Activated gamma-delta T cell treated with anti-CD3 and anti-CD28 coated beads, Interleukin-2, amount 50 U/mL, for 16 hours (primary cell): ENCODE measurements around the gene LYSMD3.

ENCODE experiments used
- DNase-seq: peaks from one replicate; pipeline ENCODE4 v3.0.0-alpha.2; 2020; ENCODE audit warnings: low read depth

LYSMD3 gene

GRCh38 chr5:90547072-90547536, 17.7 kb upstream of the LYSMD3 start:
- DNase-seq: no peak

GRCh38 chr5:90546216-90546837, 16.9 kb upstream of the LYSMD3 start:
- no peak for DNase-seq

DNA sequence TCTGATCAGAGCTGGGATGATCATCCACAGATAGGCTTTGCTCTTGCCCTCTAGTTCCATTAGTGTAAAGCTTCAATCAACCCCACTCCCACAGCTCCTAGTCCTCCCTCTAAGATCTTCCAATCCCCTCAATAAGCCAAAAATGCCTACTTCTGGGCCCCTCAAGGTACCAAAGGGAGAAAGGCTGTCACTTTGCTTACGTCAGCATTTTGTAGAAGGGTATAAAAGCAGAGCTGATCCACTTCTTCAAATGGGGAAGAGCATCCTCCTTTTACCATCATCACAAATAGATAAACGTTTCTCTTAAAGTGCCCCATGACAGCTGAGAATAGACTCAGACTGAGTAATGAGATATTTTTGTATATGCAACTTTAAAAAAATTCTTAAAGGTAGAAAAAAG, 16.1 kb upstream of the LYSMD3 start:
- no peak for DNase-seq

DNA sequence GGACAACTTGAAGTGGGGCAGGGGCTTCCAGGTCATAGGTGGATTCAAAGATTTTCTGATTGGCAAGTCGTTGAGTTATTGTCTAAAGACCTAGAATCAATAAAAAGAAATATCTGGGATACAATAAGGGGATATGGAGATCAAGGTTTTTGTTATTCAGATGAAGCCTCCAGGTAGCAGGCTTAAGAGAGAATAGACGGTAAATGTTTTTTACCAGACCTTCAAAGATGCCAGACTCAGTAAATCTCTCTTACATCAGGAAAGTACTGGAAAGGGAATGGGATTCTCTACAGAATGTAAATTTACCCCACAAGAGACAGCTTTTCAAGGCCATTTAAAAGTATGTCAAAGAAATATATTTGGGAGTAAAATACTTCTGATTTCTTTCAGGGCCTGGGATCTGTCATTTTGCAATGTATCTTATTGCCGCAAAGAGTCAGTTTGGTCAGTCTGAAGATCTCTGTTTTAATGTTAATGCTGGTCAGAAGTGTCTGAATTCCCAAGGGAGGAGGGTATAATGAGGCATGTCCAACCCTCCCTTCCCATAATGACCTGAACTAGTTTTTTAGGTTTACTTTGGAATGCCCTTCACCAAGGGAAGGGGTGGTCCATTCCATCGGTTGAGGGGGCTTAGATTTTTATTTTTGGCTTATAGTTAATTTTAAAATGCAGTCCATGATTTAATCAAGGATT, 13.6 kb upstream of the LYSMD3 start:
- no peak for DNase-seq

DNA sequence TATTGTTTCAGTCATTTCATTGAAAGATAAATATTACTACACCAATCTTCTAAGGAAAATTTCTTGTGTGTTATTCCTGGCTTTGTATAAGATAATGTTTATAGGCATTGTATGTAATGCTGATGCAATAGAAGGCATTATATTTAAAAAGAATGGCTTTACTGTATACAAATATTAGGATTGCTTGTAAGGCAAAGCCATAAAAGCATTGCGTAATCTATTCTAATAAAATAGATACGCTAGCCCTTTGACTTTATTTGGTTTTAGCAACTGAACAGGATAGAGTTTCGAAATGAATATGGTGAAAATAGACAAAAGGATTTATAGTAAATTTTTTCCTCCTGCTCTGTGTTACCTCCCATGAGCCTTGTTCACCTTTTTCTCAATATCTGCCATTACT, 5.5 kb upstream of the LYSMD3 start:
- no peak for DNase-seq

DNA sequence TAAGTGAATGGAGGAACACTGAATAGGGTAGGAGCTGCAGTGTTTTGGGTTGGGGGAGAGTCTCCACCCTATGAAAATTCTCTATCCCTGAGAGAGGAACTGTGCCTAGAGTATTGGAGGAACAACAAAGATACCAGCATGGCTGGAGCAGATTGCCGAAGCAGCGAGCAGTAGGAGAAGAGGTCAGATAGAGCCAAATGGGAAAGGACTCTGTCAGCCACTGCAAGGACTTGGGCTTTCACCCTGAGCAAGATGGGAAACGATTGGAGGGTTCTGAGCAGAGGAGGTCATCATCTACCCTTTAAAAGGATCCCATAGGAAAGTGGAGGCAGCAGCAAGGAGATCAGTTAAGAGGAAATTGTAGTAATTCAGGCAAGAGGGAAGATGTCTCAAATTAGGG, 4.4 kb upstream of the LYSMD3 start:
- no peak for DNase-seq

DNA sequence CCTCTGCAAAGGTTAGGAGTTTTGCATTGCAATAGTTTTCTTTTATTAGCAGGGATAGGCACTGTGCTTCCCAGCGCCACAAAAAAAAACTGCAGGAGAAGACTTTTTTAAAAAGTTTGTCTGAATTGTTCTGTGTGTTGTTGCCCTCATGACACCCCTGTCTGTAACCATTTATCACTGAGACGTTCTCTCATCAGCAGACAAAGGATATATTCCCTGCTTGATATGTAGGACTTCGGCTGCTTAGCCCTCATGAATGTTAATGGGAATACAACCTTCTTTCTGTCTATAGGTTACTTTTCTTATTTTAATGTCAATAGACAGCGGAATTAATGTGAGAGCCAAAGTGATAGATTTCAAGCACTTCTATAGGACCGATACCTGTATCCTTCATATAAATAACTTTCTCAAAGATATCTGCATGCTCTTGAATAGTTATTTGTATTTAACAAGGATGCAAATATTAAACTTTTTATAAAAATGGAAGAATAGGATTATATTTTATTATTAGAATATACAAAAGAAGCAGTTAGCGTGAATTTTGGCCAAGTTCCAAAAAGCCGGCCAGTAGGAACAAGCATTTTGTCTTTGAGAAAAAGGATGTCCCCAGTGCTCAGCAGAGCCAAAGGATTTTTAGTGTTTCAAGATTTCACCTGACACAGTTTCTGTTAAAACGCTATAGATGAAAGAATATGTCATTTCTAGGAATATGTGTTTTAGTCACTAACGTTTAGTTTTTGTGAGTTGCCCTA, 1.5 kb upstream of the LYSMD3 start:
- DNase-seq: no peak

DNA sequence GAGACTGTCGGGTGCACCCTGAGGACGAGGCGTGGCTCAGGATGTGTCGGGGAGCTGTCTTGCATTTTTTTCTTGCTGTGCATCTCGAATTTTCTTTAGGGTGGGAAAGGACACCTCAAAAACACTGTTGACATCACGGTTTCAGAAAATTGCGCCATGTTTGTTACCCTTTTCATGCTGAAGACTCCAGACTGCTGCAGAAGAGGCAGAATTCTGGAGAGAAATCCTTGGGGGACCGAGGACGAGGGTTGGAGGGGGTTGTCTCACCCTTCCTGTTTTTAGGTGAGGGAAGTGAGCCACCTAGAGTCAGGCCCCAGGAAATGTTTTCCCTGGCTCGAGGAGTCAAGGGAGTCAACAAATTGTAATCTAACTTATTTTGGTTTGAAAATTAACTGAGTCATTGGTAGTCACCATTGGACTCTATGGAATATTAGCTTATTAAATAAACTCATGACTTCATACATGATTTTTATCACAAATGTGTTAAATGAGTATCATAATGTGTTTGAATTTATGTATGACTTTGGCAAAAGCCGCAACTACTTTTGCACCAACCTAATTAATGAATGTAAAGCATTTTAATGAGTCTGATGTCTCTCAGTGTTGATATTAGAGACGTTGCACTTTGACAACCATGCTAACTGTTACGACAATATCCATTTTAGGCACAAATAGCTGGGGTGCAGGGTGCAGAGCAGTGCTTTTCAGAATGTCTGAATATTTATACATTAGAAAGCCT, 724 bp upstream of the LYSMD3 start:
- DNase-seq: no peak

DNA sequence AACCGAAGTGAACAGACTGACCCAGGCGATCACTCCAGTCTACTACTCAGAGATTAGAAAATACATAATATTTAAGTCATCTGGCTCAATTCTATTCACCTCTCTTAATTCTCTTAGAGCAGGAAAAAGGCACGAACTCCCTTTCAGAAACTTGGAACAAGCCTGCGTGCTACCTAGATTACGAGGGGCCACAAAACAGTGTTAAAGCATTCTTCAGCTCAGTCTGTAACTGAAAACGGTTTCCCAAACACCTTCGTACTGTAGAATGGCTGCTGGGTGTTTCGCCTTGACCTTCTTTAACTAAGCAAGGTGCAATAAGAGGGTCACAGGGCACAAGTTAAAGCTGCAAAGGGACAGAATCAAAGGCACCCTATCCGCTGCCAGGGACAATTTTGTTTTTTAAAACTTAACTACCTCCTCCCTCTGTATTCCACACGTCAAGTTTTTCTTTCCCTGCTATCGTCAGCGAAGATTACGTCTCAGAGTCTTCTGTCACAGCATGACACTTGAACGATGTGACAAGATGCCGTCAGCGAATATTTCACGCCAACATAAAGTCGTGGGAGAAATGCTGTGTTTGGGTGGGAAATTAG, 687 bp downstream of the LYSMD3 start:
- DNase-seq: peak; percentile 0

DNA sequence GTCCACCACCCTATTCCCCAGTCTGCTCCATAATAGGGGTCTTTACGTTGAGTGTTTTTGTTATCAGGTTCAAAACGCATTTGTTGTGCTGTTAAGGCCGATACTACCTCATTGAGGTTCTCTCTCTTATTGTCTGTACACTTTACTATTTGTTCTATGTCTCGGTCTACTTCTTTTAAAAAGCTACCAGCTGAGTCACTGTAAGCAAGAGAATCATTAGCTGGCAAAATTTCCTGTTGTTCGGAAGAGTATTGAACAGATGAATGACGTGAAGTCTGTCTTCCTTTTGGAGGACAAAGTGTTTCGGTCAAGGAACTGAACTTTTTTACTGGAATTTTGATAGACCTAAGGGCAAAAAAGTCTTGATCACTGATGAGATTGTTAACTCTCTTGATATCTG, 10.3 kb downstream of the LYSMD3 start:
- no peak for DNase-seq

DNA sequence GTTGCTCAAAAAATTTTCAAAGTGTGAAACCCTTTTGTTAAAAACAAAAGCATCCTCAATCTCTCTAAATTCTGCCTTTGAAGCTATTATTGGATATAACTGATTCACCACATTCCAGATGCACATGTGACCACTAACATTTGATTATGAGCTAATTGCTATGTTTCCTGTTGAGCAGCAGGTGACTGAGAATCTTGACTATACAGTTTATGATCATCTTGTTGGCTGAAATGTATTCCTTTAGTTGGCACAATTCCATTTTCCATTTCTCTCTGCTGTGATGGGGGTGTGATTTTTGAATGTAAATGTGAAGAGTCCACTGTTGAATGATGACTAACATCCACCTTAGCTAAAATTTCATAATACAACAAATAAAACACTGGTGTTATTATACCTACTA, 10.7 kb downstream of the LYSMD3 start:
- DNase-seq: no peak

GRCh38 chr5:90514520-90514919, 14.9 kb downstream of the LYSMD3 start:
- DNase-seq: no peak

DNA sequence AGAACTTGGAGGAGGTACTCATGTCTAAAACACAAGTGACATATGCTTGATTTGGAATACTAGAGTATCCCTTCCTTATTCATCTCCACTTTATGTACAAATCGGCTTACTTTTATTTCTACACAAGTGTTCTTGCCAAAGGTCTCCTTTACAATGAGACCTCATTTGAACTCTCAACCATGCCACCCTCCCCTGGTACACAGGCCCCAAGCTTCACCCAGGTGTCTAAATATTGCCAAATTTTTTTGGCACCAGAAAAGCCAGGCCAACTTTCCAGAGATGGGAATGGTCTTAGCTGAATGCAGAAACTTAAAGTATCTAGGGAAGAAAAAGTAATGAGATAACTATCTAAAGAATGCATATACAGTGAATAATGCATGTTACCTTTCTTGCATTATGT, 18.9 kb downstream of the LYSMD3 start:
- no peak for DNase-seq

DNA sequence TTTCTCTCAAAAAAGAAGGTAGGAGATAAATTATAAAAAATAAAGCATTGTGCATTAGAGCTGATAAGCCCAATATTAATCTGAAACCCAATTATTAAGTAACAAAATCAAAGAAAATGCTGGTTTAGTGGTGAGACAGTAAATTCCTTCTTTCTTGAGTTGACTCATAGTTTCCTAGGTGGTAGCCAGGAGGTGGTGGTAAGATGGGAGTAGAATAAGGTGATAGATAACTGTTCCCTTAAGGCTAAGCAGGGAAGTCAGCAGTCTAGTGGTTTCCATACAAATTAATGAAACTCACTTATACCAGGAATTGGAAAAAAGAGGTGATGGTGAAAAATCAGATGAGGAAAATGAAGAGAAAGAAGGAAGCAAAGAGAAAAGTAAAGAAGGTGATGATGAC, 23.2 kb downstream of the LYSMD3 start:
- no peak for DNase-seq

- DNase-seq: no peak
These were observed 24.6 kb downstream of the LYSMD3 start for GRCh38 chr5:90504743-90505142.

DNA sequence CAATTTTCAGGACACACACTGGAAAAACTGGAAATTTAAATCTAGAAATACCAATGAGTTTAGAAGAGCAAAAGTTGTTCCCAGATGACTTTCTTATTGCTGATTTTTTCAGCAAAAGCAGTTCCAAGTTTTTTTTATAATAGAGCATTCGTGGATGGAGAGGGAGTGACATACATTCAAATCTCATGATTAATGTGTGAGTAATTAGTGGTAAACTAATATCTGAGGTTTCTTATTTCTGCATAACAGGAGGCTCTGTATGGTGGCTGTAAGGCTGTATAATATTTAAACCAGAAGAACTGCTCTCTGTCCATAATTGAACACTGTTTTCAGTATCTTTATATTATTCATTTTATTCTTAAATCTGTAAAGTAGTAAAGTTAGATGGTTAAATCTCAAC, 25.8 kb downstream of the LYSMD3 start:
- DNase-seq: no peak

- DNase-seq: no peak
These were observed 34.2 kb downstream of the LYSMD3 start for GRCh38 chr5:90495146-90495545.

- no peak for DNase-seq
These were observed 35.3 kb downstream of the LYSMD3 start for GRCh38 chr5:90494043-90494442.

GRCh38 chr5:90488791-90489190, 40.6 kb downstream of the LYSMD3 start:
- DNase-seq: no peak

GRCh38 chr5:90484540-90484939, 44.8 kb downstream of the LYSMD3 start:
- no peak for DNase-seq

- no peak for DNase-seq
These were observed 46.2 kb downstream of the LYSMD3 start for GRCh38 chr5:90483206-90483605.

- no peak for DNase-seq
These were observed 48.7 kb downstream of the LYSMD3 start for GRCh38 chr5:90480699-90481098.
